Measurements from ENCODE around the gene PTGFRN. TPM values are rescaled to one million over a fixed set of nuclear protein-coding genes. Genes with fewer than 3 reads are reported as not detected.

PTGFRN gene
- polyA plus RNA-seq, 1 donor from 2014 or later = 20.1 TPM

DNA sequence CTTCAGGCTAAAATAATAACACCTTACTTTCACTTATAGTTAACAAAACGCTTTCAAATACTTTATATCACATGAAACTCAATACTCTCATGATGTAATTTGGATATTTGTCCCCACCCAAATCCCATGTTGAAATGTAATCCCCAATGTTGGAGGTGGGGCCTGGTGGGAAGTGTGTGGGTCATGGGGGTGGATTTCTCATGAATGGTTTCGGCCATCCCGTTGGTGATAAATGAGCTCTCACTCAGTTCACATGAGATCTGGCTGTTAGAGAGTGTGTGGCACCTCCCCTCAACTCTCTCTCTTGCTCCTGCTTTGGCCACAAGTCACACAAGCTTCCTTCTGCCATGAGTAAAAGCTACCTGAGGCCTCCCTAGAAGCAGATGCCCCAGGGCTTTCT, 22.5 kb upstream of the PTGFRN start:
- Histone ChIP-seq H3F3A (ENCODE audit: insufficient read depth, low read length, poor library complexity, severe bottlenecking) (no peaks in the 10 kb centered on the region), H3K9ac (ENCODE audit: low read length) (no peak overlapping the region), H3K9me2 (ENCODE audit: insufficient read depth, low read length) (no peaks in the 10 kb centered on the region), H3K9me3 (ENCODE audit: low read length) (no peaks in the 10 kb centered on the region), H4K20me1 (ENCODE audit: insufficient read depth) (no peaks in the 10 kb centered on the region), H3K27me3 (ENCODE audit: insufficient read depth, low read depth, low read length) (no peaks in the 10 kb centered on the region), H3K79me2 (replicated peaks; ENCODE audit: insufficient read depth, low read length) (no peaks in the 10 kb centered on the region), H3K36me3 (ENCODE audit: insufficient read depth, low read length) (no peaks in the 10 kb centered on the region), H3K4me3 (ENCODE audit: low read length) (no peak overlapping the region), H2AFZ (ENCODE audit: low read depth, low read length) (no peak overlapping the region), H3K4me2 (ENCODE audit: low read length) (no peak overlapping the region), H3K27ac (ENCODE audit: low read length) (no peak overlapping the region)
- TF ChIP-seq TAF1 (IDR thresholded peaks at IDR 0.05; ENCODE audit: low read depth) = no peak

DNA sequence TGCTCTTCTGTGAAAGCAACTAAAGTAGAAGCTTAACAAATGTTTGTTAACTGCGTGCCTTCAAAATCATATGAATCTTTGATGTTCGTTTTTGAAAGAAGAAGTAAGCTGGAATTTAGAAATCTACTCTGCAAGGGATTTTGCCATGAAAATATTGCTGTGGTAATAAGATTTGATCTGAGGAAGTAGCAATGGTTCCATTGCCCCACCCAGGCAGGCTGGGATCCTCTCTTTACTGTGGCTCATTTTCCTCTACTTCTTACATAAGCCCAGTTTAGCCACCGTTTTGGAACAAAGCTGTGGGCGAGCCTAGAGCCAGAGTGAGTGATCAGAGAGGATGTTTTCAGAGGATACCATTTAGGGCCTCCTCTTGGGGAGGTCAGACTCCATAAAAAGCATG, 20.3 kb upstream of the PTGFRN start:
- TF ChIP-seq, protein P1, sequence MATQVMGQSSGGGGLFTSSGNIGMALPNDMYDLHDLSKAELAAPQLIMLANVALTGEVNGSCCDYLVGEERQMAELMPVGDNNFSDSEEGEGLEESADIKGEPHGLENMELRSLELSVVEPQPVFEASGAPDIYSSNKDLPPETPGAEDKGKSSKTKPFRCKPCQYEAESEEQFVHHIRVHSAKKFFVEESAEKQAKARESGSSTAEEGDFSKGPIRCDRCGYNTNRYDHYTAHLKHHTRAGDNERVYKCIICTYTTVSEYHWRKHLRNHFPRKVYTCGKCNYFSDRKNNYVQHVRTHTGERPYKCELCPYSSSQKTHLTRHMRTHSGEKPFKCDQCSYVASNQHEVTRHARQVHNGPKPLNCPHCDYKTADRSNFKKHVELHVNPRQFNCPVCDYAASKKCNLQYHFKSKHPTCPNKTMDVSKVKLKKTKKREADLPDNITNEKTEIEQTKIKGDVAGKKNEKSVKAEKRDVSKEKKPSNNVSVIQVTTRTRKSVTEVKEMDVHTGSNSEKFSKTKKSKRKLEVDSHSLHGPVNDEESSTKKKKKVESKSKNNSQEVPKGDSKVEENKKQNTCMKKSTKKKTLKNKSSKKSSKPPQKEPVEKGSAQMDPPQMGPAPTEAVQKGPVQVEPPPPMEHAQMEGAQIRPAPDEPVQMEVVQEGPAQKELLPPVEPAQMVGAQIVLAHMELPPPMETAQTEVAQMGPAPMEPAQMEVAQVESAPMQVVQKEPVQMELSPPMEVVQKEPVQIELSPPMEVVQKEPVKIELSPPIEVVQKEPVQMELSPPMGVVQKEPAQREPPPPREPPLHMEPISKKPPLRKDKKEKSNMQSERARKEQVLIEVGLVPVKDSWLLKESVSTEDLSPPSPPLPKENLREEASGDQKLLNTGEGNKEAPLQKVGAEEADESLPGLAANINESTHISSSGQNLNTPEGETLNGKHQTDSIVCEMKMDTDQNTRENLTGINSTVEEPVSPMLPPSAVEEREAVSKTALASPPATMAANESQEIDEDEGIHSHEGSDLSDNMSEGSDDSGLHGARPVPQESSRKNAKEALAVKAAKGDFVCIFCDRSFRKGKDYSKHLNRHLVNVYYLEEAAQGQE (IDR thresholded peaks at IDR 0.05; ENCODE audit: borderline replicate concordance) = no peak
- TF ChIP-seq SMC3 (conservative IDR thresholded peaks at IDR 0.05; ENCODE audit: poor library complexity) (no peak), EP300 (conservative IDR thresholded peaks at IDR 0.05; ENCODE audit: poor library complexity, severe bottlenecking) (no peak), MXI1 (conservative IDR thresholded peaks at IDR 0.05; ENCODE audit: poor library complexity, severe bottlenecking) (no peak), RAD21 (conservative IDR thresholded peaks at IDR 0.05) (no peak), EZH2 (IDR thresholded peaks at IDR 0.05; ENCODE audit: borderline replicate concordance, insufficient read depth, low read length, poor library complexity, severe bottlenecking) (no peak), POLR2AphosphoS5 (IDR thresholded peaks at IDR 0.05) (no peak), TAF1 (IDR thresholded peaks at IDR 0.05; ENCODE audit: low read depth) (no peak)
- TF ChIP-seq, protein P2, sequence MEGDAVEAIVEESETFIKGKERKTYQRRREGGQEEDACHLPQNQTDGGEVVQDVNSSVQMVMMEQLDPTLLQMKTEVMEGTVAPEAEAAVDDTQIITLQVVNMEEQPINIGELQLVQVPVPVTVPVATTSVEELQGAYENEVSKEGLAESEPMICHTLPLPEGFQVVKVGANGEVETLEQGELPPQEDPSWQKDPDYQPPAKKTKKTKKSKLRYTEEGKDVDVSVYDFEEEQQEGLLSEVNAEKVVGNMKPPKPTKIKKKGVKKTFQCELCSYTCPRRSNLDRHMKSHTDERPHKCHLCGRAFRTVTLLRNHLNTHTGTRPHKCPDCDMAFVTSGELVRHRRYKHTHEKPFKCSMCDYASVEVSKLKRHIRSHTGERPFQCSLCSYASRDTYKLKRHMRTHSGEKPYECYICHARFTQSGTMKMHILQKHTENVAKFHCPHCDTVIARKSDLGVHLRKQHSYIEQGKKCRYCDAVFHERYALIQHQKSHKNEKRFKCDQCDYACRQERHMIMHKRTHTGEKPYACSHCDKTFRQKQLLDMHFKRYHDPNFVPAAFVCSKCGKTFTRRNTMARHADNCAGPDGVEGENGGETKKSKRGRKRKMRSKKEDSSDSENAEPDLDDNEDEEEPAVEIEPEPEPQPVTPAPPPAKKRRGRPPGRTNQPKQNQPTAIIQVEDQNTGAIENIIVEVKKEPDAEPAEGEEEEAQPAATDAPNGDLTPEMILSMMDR (IDR thresholded peaks at IDR 0.05; ENCODE audit: poor library complexity, severe bottlenecking) = no peak

More for the DNA sequence above, 20.3 kb upstream of the PTGFRN start:
- Histone ChIP-seq H3K4me2 (ENCODE audit: low read length) (no peak overlapping the region), H3K79me2 (replicated peaks; ENCODE audit: insufficient read depth, low read length) (no peaks in the 10 kb centered on the region), H3F3A (ENCODE audit: insufficient read depth, low read length, poor library complexity, severe bottlenecking) (no peaks in the 10 kb centered on the region), H2AFZ (ENCODE audit: low read depth, low read length) (no peak overlapping the region), H3K9me2 (ENCODE audit: insufficient read depth, low read length) (no peaks in the 10 kb centered on the region), H3K4me3 (ENCODE audit: low read length) (no peak overlapping the region), H3K9me3 (ENCODE audit: low read length) (no peaks in the 10 kb centered on the region), H3K27ac (ENCODE audit: low read length) (no peak overlapping the region), H3K9ac (ENCODE audit: low read length) (no peak overlapping the region), H3K36me3 (ENCODE audit: insufficient read depth, low read length) (no peaks in the 10 kb centered on the region), H3K27me3 (ENCODE audit: insufficient read depth, low read depth, low read length) (no peaks in the 10 kb centered on the region), H4K20me1 (ENCODE audit: insufficient read depth) (no peaks in the 10 kb centered on the region)
